CD4-positive, CD25-positive, alpha-beta regulatory T cell (primary cell): ENCODE results near the gene AHCYL1. TPM values are rescaled to one million over a fixed set of nuclear protein-coding genes. Genes with fewer than 3 reads are reported as not detected.
A peak's percentile ranks its signal among the peaks of the same experiment; 100 is the strongest.

ENCODE experiments used
- ATAC-seq, 2 donors: fragments of 150-1000 bp; cut with Tn5 transposase; one replicate each; pipeline ENCODE4 v1.10.0; 2021; ENCODE audit warnings: low read depth in 2 of 2, moderate number of reproducible peaks in 2 of 2, moderate library complexity in 1 of 2
- DNase-seq, 3 donors: peaks; one replicate each; pipeline versions ENCODE4 v3.0.0 to v3.0.0-alpha.2; 2012 to 2022; ENCODE audit warnings: mixed read lengths in 1 of 3
- H3K27ac ChIP-seq: one replicate; pipeline ENCODE4 v1.7.0; 2013; ENCODE audit warnings: mild to moderate bottlenecking, low read length; ENCODE audit not compliant: insufficient read depth, poor library complexity, severe bottlenecking
- H3K27me3 ChIP-seq: one replicate; pipeline ENCODE4 v1.7.0; 2013; ENCODE audit warnings: low read length; ENCODE audit not compliant: control insufficient read depth, insufficient read depth
- H3K36me3 ChIP-seq: one replicate; pipeline ENCODE4 v1.7.0; 2013; ENCODE audit warnings: mild to moderate bottlenecking, low read length, moderate library complexity; ENCODE audit not compliant: control insufficient read depth, insufficient read depth
- H3K4me1 ChIP-seq: 2 replicates; pipeline ENCODE4 v1.7.0; 2013; ENCODE audit warnings: mild to moderate bottlenecking, low read length; ENCODE audit not compliant: insufficient read depth, control insufficient read depth, poor library complexity, severe bottlenecking
- H3K4me3 ChIP-seq: one replicate; pipeline ENCODE4 v1.7.0; 2013; ENCODE audit warnings: low read depth, mild to moderate bottlenecking, low read length, moderate library complexity
- H3K9me3 ChIP-seq, 2 experiments: 1 replicate in 1 of 2; 2 replicates in 1 of 2; pipeline ENCODE4 v1.7.0; 2013; ENCODE audit warnings: low read length in 2 of 2, mild to moderate bottlenecking in 1 of 2, moderate library complexity in 1 of 2; ENCODE audit not compliant: control insufficient read depth in 2 of 2
- H3K27ac Mint-ChIP-seq, 3 donors: one replicate each; pipeline ENCODE4 v1.8.0; 2020 to 2022; ENCODE audit warnings: mild to moderate bottlenecking in 3 of 3, mixed read lengths in 3 of 3, moderate library complexity in 2 of 3
- H3K27me3 Mint-ChIP-seq: one replicate; pipeline ENCODE4 v1.8.0; 2022; ENCODE audit warnings: mild to moderate bottlenecking, mixed read lengths
- H3K36me3 Mint-ChIP-seq: one replicate; pipeline ENCODE4 v1.8.0; 2020; ENCODE audit warnings: mixed read lengths
- H3K4me1 Mint-ChIP-seq, 4 donors: one replicate each; pipeline ENCODE4 v1.8.0; 2020 to 2022; ENCODE audit warnings: mixed read lengths in 4 of 4, mild to moderate bottlenecking in 1 of 4
- H3K4me3 Mint-ChIP-seq, 4 donors: one replicate each; pipeline ENCODE4 v1.8.0; 2020 to 2022; ENCODE audit warnings: mild to moderate bottlenecking in 4 of 4, mixed read lengths in 4 of 4, moderate library complexity in 3 of 4
- H3K9me3 Mint-ChIP-seq, 7 donors: one replicate each; pipeline ENCODE4 v1.8.0; 2020 to 2022; ENCODE audit warnings: mixed read lengths in 7 of 7, mild to moderate bottlenecking in 3 of 7, moderate library complexity in 2 of 7
- polyA plus RNA-seq, 4 donors: library from polyadenylated mRNA; unstranded; fragments of 300-500 nt; fragmentation: Illumina TruSeq; gene quantifications; one replicate each; pipeline ENCODE4 v1.2.3, GENCODE V29; 2021
- total RNA-seq: library from RNA; stranded (reverse); gene quantifications from one replicate; pipeline ENCODE4 v1.2.3, GENCODE V29; 2022

The AHCYL1 gene
- total and polyA plus RNA-seq, 5 donors from 2014 or later: 27.8 to 49.3 (median 45.9) TPM

DNA sequence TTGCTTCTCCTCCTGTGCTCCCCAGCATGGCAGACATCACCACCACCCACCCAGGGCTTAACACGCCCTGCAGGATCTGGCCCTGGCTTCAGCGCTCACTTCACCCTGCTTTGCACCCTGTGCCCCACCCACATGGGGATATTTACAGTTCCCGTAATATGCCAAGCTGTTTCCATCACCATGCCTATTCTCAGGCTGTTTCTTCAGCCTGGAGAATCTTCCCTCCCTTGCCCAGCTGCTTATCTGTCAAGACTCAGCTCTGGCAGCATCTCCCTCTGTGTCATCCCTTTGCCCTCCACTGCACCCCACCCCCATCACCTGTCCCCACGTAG, 3.6 kb upstream of the AHCYL1 start:
- H3K27ac ChIP-seq: no peak overlapping the region
- peaks cover 7 to 16% (median 12%) of the 10 kb centered on the region in 4 donors for H3K4me1 Mint-ChIP-seq
- no peak overlapping the region for H3K4me3 ChIP-seq
- peaks cover 3% of the 10 kb centered on the region for H3K36me3 Mint-ChIP-seq
- no peak for ATAC-seq
- H3K9me3 Mint-ChIP-seq: no peaks in the 10 kb centered on the region
- peaks cover 14% of the 10 kb centered on the region for H3K4me1 ChIP-seq
- no peaks in the 10 kb centered on the region for H3K27me3 ChIP-seq
- peak overlapping the region in 1 of 3 donors; percentile 79 for H3K27ac Mint-ChIP-seq
- H3K27me3 Mint-ChIP-seq: peaks cover 9% of the 10 kb centered on the region
- H3K4me3 Mint-ChIP-seq: peak overlapping the region in 1 of 4 donors; percentile 22
- no peaks in the 10 kb centered on the region for H3K36me3 ChIP-seq
- no peaks in the 10 kb centered on the region for H3K9me3 ChIP-seq
- DNase-seq: no peak

DNA sequence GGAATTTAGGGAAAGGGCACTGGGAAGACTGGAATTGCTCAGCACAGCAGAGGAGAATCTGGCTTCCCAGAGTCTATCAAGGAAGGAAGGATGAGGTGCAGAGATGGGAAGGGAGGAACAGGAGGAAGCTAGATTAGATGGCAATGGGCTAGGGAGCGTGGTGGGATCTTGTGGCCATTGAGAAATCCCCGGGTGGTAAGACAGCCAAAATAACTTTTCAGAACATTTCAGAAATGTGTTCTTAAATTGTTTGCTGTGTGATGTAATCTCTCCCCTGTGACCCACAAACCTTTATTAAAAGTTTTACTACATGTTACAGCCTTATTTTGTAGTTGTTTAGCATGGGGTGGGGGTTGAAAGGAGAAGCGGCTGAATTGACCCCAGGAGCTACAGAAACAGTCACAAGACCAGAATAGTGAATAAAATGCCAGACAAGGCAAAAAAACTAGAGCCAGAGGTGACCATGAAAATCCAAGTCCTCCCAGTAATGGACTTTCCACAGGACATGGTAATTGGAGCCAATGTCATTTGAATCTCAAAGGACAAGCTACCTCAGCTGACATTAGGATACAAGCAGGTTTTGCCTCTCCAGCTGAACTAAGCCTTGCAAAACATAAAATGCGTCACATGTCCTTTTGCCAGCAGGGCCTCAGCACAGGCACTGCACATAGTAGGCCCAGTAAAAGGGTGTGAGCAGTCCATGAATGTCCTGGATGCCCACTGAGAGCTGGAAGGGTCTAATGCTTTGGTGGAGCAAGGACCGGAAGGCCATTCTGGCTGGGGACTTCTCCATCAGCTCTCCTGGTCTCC, 980 bp upstream of the AHCYL1 start:
- Histone ChIP-seq H3K27me3 (no peaks in the 10 kb centered on the region), H3K4me3 (no peak overlapping the region), H3K36me3 (no peaks in the 10 kb centered on the region), H3K9me3 (no peaks in the 10 kb centered on the region), H3K4me1 (peaks cover 30% of the 10 kb centered on the region), H3K27ac (no peak overlapping the region)
- Mint-ChIP-seq H3K27me3 (peaks cover 4% of the 10 kb centered on the region), H3K27ac (peak overlapping the region; percentile 15 to 71 (median 47)), H3K4me1 (peaks cover 15 to 42% (median 32%) of the 10 kb centered on the region in 4 donors), H3K4me3 (peak overlapping the region; percentile 2 to 98 (median 89)), H3K9me3 (no peaks in the 10 kb centered on the region), H3K36me3 (peaks cover 12% of the 10 kb centered on the region)
- ATAC-seq (no peak), DNase-seq (no peak)

DNA sequence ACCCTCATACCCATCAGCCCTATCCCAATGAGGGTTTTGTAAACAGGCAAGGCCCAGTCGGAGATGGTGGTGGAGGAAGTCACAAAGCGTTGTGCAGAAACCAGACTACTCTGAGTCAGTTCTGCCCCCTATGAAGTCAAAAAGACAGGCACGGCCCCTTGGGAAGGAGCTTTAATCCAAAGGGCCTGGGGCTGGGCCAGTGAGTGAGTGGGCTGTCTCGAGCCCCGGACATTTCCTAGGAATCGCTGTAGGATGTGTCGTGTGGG, 442 bp upstream of the AHCYL1 start:
- H3K36me3 Mint-ChIP-seq: peaks cover 12% of the 10 kb centered on the region
- ATAC-seq: no peak

DNA sequence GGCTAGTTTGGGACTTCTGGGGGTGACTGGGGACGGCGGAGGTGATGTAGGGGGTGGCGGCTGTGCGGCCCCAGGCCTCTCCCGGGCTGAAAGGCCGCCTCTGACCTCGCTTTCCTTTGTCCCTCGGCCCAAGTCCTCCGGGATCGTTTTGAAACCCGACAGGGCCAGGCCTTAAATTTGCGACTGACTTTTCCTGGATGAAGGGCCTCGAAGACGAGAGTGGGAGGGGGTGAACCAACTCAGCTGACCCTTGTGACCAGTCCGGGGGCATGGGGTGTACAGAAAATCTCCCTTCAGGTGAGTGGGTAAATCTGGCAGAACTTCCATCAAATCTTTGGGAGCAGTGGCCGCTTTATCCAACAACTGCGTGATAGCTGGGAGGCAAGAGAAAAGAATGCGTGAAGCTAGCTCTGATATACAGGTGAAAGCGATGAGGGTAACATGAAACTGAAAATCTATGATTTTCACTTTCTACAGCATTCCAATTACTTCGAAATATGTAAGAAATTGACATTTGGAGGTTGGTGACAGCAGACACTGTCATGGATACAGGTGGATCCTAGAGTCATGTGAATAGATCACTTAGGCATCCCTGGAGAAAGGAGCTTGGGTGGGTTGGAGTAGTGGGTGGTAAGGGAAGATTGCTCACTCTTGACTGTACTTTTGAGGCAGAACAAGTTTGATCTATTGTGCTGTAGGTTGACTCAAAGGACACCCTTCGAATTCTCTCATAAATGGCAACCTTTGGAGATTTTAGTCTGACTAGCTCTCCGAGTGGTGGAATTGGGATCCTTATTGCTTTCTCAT, 885 bp downstream of the AHCYL1 start:
- DNase-seq: peak in 1 of 3 donors; percentile 7
- Mint-ChIP-seq H3K4me3 (peak overlapping the region; percentile 98 to 99 (median 98)), H3K36me3 (peaks cover 16% of the 10 kb centered on the region), H3K27me3 (no peaks in the 10 kb centered on the region), H3K4me1 (peaks cover 15 to 55% (median 35%) of the 10 kb centered on the region in 4 donors), H3K27ac (peak overlapping the region in 2 of 3 donors; percentile 98 to 100), H3K9me3 (no peaks in the 10 kb centered on the region)
- peak overlapping the region; percentile 87 for H3K27ac ChIP-seq
- ATAC-seq: no peak
- peak overlapping the region; percentile 83 for H3K4me3 ChIP-seq
- no peaks in the 10 kb centered on the region for H3K27me3 ChIP-seq
- no peaks in the 10 kb centered on the region for H3K9me3 ChIP-seq
- peaks cover 30% of the 10 kb centered on the region for H3K4me1 ChIP-seq
- H3K36me3 ChIP-seq: peaks cover 6% of the 10 kb centered on the region

More for the DNA sequence above, 442 bp upstream of the AHCYL1 start:
- no peak overlapping the region for H3K4me3 ChIP-seq
- peaks cover 4% of the 10 kb centered on the region for H3K27me3 Mint-ChIP-seq
- peaks cover 15 to 48% (median 33%) of the 10 kb centered on the region in 4 donors for H3K4me1 Mint-ChIP-seq
- H3K4me1 ChIP-seq: peaks cover 30% of the 10 kb centered on the region
- H3K27ac Mint-ChIP-seq: peak overlapping the region in 2 of 3 donors; percentile 15 to 98
- peak overlapping the region; percentile 80 to 99 (median 98) for H3K4me3 Mint-ChIP-seq
- no peak for DNase-seq
- H3K9me3 ChIP-seq: no peaks in the 10 kb centered on the region
- H3K9me3 Mint-ChIP-seq: no peaks in the 10 kb centered on the region
- no peaks in the 10 kb centered on the region for H3K36me3 ChIP-seq
- H3K27me3 ChIP-seq: no peaks in the 10 kb centered on the region
- no peak overlapping the region for H3K27ac ChIP-seq

DNA sequence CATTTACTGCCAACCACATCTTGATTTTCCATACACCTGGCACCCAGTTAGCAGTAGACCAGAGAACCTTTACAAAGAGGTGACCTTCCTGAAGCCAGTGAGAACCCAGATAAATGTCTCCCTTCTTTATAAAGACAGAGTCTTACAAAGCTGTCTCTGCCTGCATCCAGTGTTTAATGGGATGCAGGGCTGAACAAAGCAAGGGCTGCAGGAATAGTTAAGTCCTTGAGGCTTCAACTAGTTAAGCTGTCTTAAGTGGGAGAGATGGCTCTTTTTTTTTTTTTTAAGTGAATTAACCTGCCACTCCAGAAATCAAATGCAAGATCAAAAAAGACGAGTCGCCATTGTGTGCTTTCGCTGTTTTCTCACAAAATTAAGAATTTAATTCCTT, 1.5 kb downstream of the AHCYL1 start:
- H3K36me3 Mint-ChIP-seq: peaks cover 16% of the 10 kb centered on the region
- Histone ChIP-seq H3K9me3 (no peaks in the 10 kb centered on the region), H3K27ac (no peak overlapping the region), H3K4me3 (peak overlapping the region; percentile 83), H3K4me1 (peaks cover 30% of the 10 kb centered on the region), H3K36me3 (peaks cover 6% of the 10 kb centered on the region), H3K27me3 (no peaks in the 10 kb centered on the region)
- peaks cover 15 to 57% (median 35%) of the 10 kb centered on the region in 4 donors for H3K4me1 Mint-ChIP-seq
- H3K9me3 Mint-ChIP-seq: no peaks in the 10 kb centered on the region
- H3K4me3 Mint-ChIP-seq: peak overlapping the region; percentile 98 to 99 (median 98)
- no peak for DNase-seq
- ATAC-seq: no peak
- H3K27ac Mint-ChIP-seq: peak overlapping the region; percentile 38 to 100 (median 98)
- no peaks in the 10 kb centered on the region for H3K27me3 Mint-ChIP-seq

DNA sequence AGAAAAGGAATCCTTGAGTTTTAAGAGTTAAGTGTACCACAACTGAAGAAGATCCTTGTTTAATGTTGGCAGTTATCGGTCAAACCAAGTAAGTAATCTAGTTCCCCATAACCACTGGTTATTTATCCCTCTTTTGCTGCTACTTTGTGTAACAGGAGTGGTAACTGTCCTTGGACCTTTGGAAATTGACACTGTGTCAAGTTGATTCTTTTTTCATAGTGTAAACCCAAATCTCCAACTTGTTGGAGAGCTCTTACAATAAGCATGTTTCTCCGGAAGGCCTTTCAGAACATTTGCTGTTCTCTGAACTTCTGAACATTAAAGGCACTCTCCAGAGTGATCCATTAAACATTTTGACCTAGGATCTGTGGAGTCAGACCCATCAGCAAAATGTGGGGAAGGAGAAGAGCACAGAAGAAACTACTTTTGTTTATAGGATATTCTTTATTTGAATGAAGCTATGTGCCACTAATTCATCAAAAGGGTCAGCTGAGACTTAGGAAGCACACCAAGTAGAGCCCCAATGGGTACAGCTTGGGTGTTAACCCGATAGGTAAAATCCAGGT, 3.9 kb downstream of the AHCYL1 start:
- Mint-ChIP-seq H3K36me3 (peaks cover 19% of the 10 kb centered on the region), H3K27me3 (no peaks in the 10 kb centered on the region), H3K27ac (no peak overlapping the region), H3K4me1 (peaks cover 15 to 57% (median 47%) of the 10 kb centered on the region in 4 donors), H3K4me3 (peak overlapping the region in 1 of 4 donors; percentile 98), H3K9me3 (no peaks in the 10 kb centered on the region)
- no peak overlapping the region for H3K27ac ChIP-seq
- H3K9me3 ChIP-seq: no peaks in the 10 kb centered on the region
- DNase-seq (no peak), ATAC-seq (no peak)
- peaks cover 30% of the 10 kb centered on the region for H3K4me1 ChIP-seq
- H3K36me3 ChIP-seq: peaks cover 6% of the 10 kb centered on the region
- no peak overlapping the region for H3K4me3 ChIP-seq
- H3K27me3 ChIP-seq: no peaks in the 10 kb centered on the region

DNA sequence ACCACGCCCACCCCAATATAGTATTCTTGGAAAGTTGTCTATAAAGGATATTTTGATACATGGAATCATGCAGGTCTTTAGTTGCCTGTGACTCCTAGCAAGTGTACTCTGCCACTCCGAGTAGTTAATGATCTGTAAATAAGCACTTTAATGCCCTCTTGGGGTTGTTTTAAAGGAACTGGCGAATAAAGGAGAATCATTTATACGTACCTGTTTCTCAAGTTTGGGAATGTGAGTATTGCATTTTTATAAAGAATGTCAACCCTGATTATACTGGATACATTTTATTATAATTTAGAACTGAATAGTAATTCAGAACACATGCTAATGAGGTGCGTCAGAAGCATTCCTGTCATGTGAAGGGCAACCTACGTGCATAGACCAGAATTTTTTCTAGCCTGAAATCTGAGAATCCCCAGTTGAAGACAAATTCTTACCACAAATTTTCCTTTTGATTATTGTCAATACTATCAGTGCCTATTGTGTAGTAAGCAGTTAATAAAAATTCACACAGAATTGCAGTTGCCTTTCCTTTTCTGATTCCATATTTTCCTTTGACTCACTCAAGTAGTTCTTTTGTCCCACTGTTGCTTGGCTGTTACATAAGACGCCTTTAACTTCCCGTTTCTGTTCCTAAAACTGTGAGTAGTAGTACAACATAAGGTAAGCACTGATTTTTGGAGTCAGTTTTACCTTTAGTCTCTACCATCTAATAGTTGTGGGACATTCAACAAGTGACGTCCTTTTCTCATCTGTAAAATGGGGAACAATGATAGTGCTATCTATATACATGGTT, 5.1 kb downstream of the AHCYL1 start:
- Histone ChIP-seq H3K27me3 (no peaks in the 10 kb centered on the region), H3K4me1 (peaks cover 25% of the 10 kb centered on the region), H3K27ac (no peak overlapping the region), H3K9me3 (no peaks in the 10 kb centered on the region), H3K36me3 (peaks cover 6% of the 10 kb centered on the region), H3K4me3 (no peak overlapping the region)
- H3K9me3 Mint-ChIP-seq: no peaks in the 10 kb centered on the region
- ATAC-seq (no peak), DNase-seq (no peak)
- no peaks in the 10 kb centered on the region for H3K27me3 Mint-ChIP-seq
- peaks cover 23% of the 10 kb centered on the region for H3K36me3 Mint-ChIP-seq
- peaks cover 15 to 52% (median 45%) of the 10 kb centered on the region in 4 donors for H3K4me1 Mint-ChIP-seq
- H3K27ac Mint-ChIP-seq: no peak overlapping the region
- H3K4me3 Mint-ChIP-seq: no peak overlapping the region
